ENCODE measurements around the gene RUBCN.

DNA sequence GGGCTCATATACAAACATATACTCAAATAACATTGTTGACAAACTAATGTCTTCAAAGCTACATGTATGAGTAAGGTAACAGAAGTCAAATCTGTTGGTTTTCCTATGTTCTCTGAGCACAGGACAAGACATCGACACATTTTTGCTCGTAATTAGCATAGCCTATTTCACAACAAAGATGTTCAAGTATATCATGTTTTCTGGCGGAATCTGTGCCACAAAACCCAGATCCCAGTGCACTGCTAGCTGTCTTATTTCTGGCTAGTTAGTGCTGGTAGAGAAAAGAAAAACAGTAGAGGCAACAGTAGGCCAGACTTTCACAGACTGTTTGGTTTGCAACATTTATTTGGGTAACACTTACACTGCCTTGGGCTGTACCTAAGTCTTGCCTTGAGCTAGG, 51.2 kb downstream of the RUBCN start:
- TF ChIP-seq EP300 (IDR thresholded peaks at IDR 0.05; ENCODE audit: borderline replicate concordance) (no peak), EGR1 (IDR thresholded peaks at IDR 0.05) (no peak), NFIC (IDR thresholded peaks at IDR 0.05) (no peak), YY1 (IDR thresholded peaks at IDR 0.05; ENCODE audit: low read depth) (no peak), ZBTB7A (IDR thresholded peaks at IDR 0.05; ENCODE audit: low read depth) (no peak), TCF12 (IDR thresholded peaks at IDR 0.05; ENCODE audit: low read depth) (no peak), CEBPB (IDR thresholded peaks at IDR 0.05) (no peak), TAF1 (IDR thresholded peaks at IDR 0.05; ENCODE audit: low read depth) (no peak), TEAD4 (IDR thresholded peaks at IDR 0.05) (no peak), FOXM1 (IDR thresholded peaks at IDR 0.05; ENCODE audit: borderline replicate concordance, low read depth) (no peak)
- TF ChIP-seq, protein P1, sequence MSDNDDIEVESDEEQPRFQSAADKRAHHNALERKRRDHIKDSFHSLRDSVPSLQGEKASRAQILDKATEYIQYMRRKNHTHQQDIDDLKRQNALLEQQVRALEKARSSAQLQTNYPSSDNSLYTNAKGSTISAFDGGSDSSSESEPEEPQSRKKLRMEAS (IDR thresholded peaks at IDR 0.05) = no peak
- TF ChIP-seq, protein P2, sequence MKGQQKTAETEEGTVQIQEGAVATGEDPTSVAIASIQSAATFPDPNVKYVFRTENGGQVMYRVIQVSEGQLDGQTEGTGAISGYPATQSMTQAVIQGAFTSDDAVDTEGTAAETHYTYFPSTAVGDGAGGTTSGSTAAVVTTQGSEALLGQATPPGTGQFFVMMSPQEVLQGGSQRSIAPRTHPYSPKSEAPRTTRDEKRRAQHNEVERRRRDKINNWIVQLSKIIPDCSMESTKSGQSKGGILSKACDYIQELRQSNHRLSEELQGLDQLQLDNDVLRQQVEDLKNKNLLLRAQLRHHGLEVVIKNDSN (IDR thresholded peaks at IDR 0.05) = no peak

All from Ishikawa (cell line).